GM12878 (cell line): ENCODE measurements around the gene PRSS56.

Experiments
- SIN3A ChIP-seq: IDR thresholded peaks from 2 replicates; pipeline ENCODE4 v1.6.1; 2012; ENCODE audit warnings: low read depth, low read length, improper control_type of control experiment
- TF ChIP-seq, protein P1 (sequence below), 3 experiments: IDR thresholded peaks in 2 of 3; conservative IDR thresholded peaks in 1 of 3; 2 replicates each; pipeline ENCODE4 v1.5.1; 2011; ENCODE audit warnings: low read depth in 3 of 3, low read length in 3 of 3, mild to moderate bottlenecking in 3 of 3, control low read depth in 2 of 3, moderate library complexity in 2 of 3, inconsistent platforms in 1 of 3, mixed read lengths in 1 of 3; ENCODE audit not compliant: control insufficient read depth in 2 of 3, insufficient read depth in 1 of 3; ENCODE audit errors: extremely low read depth in 1 of 3

DNA sequence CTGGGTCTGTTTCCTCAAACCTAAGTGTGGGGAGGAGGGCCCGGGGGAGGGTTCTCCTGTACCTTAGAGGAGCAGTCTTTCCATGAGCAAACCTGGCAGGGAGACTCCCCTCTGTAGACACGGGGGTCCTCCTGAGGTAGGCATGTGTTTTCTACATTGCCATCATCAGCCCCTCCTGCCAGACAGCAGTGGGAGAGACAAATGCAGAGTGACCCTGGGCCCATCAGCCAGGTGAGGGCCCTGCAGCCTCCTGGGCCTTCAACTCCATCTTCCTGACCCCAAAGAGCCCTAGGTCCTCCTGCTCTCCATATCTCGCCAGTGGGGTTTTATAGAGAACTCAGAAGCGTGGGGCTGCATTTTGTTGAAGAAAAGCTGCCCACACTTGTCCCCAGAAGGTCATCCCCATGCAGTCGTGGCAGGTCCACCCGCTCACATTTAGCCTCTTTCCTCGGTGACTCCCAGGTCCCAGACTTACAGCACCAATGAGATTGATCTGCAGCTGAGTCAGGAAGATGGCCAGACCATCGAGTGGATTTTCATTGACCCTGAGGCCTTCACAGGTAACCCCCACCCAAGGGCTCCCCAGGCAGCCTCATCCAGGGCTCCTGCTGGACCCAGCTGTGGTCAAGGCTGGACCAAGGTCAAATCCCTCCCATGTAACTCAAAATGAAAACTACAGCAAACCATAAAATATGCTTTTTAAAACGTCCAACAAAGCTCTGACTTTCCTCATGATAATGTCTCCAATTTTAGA, 21.9 kb downstream of the PRSS56 start:
- TF ChIP-seq, protein P1, sequence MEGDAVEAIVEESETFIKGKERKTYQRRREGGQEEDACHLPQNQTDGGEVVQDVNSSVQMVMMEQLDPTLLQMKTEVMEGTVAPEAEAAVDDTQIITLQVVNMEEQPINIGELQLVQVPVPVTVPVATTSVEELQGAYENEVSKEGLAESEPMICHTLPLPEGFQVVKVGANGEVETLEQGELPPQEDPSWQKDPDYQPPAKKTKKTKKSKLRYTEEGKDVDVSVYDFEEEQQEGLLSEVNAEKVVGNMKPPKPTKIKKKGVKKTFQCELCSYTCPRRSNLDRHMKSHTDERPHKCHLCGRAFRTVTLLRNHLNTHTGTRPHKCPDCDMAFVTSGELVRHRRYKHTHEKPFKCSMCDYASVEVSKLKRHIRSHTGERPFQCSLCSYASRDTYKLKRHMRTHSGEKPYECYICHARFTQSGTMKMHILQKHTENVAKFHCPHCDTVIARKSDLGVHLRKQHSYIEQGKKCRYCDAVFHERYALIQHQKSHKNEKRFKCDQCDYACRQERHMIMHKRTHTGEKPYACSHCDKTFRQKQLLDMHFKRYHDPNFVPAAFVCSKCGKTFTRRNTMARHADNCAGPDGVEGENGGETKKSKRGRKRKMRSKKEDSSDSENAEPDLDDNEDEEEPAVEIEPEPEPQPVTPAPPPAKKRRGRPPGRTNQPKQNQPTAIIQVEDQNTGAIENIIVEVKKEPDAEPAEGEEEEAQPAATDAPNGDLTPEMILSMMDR (IDR thresholded peaks at IDR 0.05 in 2 of 3, conservative IDR thresholded peaks at IDR 0.05 in 1 of 3; ENCODE audit: control insufficient read depth in 2 of 3, extremely low read depth in 1 of 3, insufficient read depth in 1 of 3, low read depth in 3 of 3, low read length in 3 of 3) = no peak
- no peak for TF ChIP-seq SIN3A
